ENCODE data around the gene RAB11FIP2.

DNA sequence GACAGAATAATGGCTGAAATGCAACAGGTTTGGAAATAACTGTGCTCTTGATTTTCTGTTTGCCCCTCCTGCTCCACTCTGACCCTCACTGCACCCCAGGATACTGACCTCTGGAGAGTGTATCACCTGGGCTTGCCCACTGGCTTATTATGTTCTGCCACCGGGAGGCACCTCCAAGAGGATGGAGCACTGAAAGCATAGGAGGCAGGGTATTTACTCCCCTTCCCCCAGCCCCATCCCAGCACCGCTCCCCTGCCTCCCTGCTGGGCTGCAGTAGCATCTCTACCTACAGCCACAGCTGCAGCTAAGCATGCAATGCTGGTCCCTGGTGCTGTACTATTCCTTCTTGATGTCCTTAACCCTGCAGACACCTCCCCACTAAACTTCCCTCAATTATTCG is 26.4 kb downstream of the RAB11FIP2 start:
- TF ChIP-seq CTCF (IDR thresholded peaks at IDR 0.05; ENCODE audit: low read length) (no peak), EZH2 (IDR thresholded peaks at IDR 0.05; ENCODE audit: borderline replicate concordance, low read length) (no peak)

Data from OCI-LY1 (cell line).